Ascending aorta (tissue), 2 donors: Measurements from ENCODE around the gene GALNT12. TPM values are rescaled to one million over a fixed set of nuclear protein-coding genes. Genes with fewer than 3 reads are reported as not detected.

Experiments used
- DNase-seq, 2 donors: peaks; one replicate each; pipeline ENCODE4 v3.0.0-alpha.2; 2019; ENCODE audit warnings: low spot score in 2 of 2
- H3K27ac ChIP-seq, 2 donors: fragments of 200-600 bp; sonication (generic); one replicate each; pipeline ENCODE4 v1.5.1; 2016 to 2017; ENCODE audit warnings: mild to moderate bottlenecking in 1 of 2
- H3K27me3 ChIP-seq: fragments of 200-600 bp; sonication (generic); one replicate; pipeline ENCODE4 v1.5.1; 2017
- H3K36me3 ChIP-seq, 2 donors: fragments of 200-600 bp; sonication (generic); one replicate each; pipeline ENCODE4 v1.5.1; 2016
- H3K4me1 ChIP-seq, 2 donors: fragments of 200-600 bp; sonication (generic); one replicate each; pipeline ENCODE4 v1.5.1; 2016 to 2017; ENCODE audit warnings: mild to moderate bottlenecking in 1 of 2
- H3K4me3 ChIP-seq, 2 donors: fragments of 200-600 bp; sonication (generic); one replicate each; pipeline ENCODE4 v1.5.1; 2016 to 2017; ENCODE audit warnings: mild to moderate bottlenecking in 1 of 2
- H3K9me3 ChIP-seq, 2 donors: fragments of 200-600 bp; sonication (generic); one replicate each; pipeline ENCODE4 v1.5.1; 2016
- CTCF ChIP-seq, 3 experiments: fragments of 200-600 bp in 2 of 3; fragments of 450-650 bp in 1 of 3; sonication (generic) in 2 of 3; IDR thresholded peaks; one replicate each; pipeline ENCODE4 v1.5.1; 2016 to 2019; ENCODE audit warnings: antibody characterized with exemption in 3 of 3, mild to moderate bottlenecking in 1 of 3, moderate library complexity in 1 of 3
- intact Hi-C: fragments of 100-400 bp; cut with DNase I; formaldehyde crosslinking; loops from one replicate; pipeline ENCODE4 v1.15.1; 2023
- total RNA-seq: library from RNA; depleted of rRNA; stranded (reverse); fragments of >200 nt; gene quantifications from one replicate; pipeline ENCODE4 v1.1.0, GENCODE V29; 2016

The GALNT12 gene
- total RNA-seq, 1 donor from 2014 or later: 0.53 TPM

GRCh38 chr9:98807814-98808195 lies 335 bp downstream of the GALNT12 start:
- Histone ChIP-seq H3K9me3 (no peaks in the 10 kb centered on the region), H3K27me3 (no peaks in the 10 kb centered on the region), H3K4me1 (peaks cover 0 to 9% of the 10 kb centered on the region in 2 donors), H3K27ac (no peak overlapping the region), H3K4me3 (peak overlapping the region; percentile 67 to 82), H3K36me3 (no peaks in the 10 kb centered on the region)
- no peak for DNase-seq
- TF ChIP-seq CTCF (IDR thresholded peaks at IDR 0.05): no peak
- intact Hi-C loops: no loop called here

- H3K9me3 ChIP-seq: no peaks in the 10 kb centered on the region
- no peaks in the 10 kb centered on the region for H3K27me3 ChIP-seq
- intact Hi-C loops: no loop called here
- peaks cover 0 to 9% of the 10 kb centered on the region in 2 donors for H3K4me1 ChIP-seq
- H3K4me3 ChIP-seq: peak overlapping the region; percentile 67 to 82
- no peak for DNase-seq
- no peak for TF ChIP-seq CTCF (IDR thresholded peaks at IDR 0.05)
- H3K36me3 ChIP-seq: no peaks in the 10 kb centered on the region
- no peak overlapping the region for H3K27ac ChIP-seq
These were observed 943 bp downstream of the GALNT12 start for GRCh38 chr9:98808411-98808815.

GRCh38 chr9:98808875-98809274 lies 1.4 kb downstream of the GALNT12 start:
- H3K4me1 ChIP-seq: peaks cover 0 to 9% of the 10 kb centered on the region in 2 donors
- no peaks in the 10 kb centered on the region for H3K27me3 ChIP-seq
- H3K27ac ChIP-seq: no peak overlapping the region
- TF ChIP-seq CTCF (IDR thresholded peaks at IDR 0.05): no peak
- DNase-seq: no peak
- H3K36me3 ChIP-seq: no peaks in the 10 kb centered on the region
- no peaks in the 10 kb centered on the region for H3K9me3 ChIP-seq
- intact Hi-C loops: no loop called here
- H3K4me3 ChIP-seq: peak overlapping the region in 1 of 2 donors; percentile 82

- no peaks in the 10 kb centered on the region for H3K27me3 ChIP-seq
- intact Hi-C loops: no loop called here
These were observed 2.0 kb downstream of the GALNT12 start for GRCh38 chr9:98809311-98810101.

GRCh38 chr9:98810102-98810842 lies 2.8 kb downstream of the GALNT12 start:
- no peak for TF ChIP-seq CTCF (IDR thresholded peaks at IDR 0.05)
- Histone ChIP-seq H3K27me3 (no peaks in the 10 kb centered on the region), H3K27ac (no peak overlapping the region)

More at GRCh38 chr9:98809311-98810101, 2.0 kb downstream of the GALNT12 start:
- no peak overlapping the region for H3K27ac ChIP-seq
- peaks cover 0 to 9% of the 10 kb centered on the region in 2 donors for H3K4me1 ChIP-seq
- TF ChIP-seq CTCF (IDR thresholded peaks at IDR 0.05): no peak
- no peak overlapping the region for H3K4me3 ChIP-seq
- DNase-seq: no peak
- H3K9me3 ChIP-seq: no peaks in the 10 kb centered on the region
- H3K36me3 ChIP-seq: no peaks in the 10 kb centered on the region

More at GRCh38 chr9:98810102-98810842, 2.8 kb downstream of the GALNT12 start:
- Histone ChIP-seq H3K4me1 (peaks cover 0 to 9% of the 10 kb centered on the region in 2 donors), H3K4me3 (no peak overlapping the region), H3K36me3 (no peaks in the 10 kb centered on the region), H3K9me3 (no peaks in the 10 kb centered on the region)
- intact Hi-C loops: no loop called here
- no peak for DNase-seq
